ENCODE data around the gene NSMCE3. TPM values are rescaled to one million over a fixed set of nuclear protein-coding genes. Genes with fewer than 3 reads are reported as not detected.

Gene NSMCE3
- total and polyA plus RNA-seq, 4 donors = 2.3 to 3.3 (median 2.8) TPM

DNA sequence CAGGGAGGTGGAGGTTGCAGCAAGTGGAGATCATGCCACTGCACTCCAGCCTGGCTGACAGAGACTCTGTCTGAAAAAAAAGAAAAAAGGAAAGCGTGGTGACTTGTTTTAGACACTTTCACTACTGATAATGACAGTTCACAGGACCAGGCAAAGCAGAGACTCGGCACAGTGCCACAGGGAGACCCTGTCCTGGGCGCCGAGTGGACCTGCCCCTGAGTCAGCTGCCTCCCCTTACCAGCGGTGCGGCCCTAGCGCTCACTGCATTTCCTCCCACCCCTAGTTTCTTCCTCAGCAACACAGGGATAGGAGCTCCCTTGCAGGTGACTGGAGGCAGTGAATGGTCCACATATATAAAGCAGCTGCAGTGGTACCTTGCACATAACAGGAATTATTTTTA is 38.7 kb upstream of the NSMCE3 start:
- Histone ChIP-seq H3K9me3 (ENCODE audit: control insufficient read depth in 4 of 4, low read length in 3 of 4) (no peaks in the 10 kb centered on the region), H3K27ac (ENCODE audit: low read depth in 1 of 2, low read length in 2 of 2) (no peak overlapping the region), H3K4me1 (ENCODE audit: control insufficient read depth in 4 of 4, insufficient read depth in 4 of 4, low read length in 3 of 4) (no peaks in the 10 kb centered on the region), H3K27me3 (ENCODE audit: control insufficient read depth in 4 of 4, insufficient read depth in 4 of 4, low read length in 3 of 4) (peaks cover 0 to 9% (median 0%) of the 10 kb centered on the region in 4 donors), H3K9ac (ENCODE audit: low read depth in 1 of 2, low read length in 2 of 2) (no peak overlapping the region), H3K36me3 (ENCODE audit: control insufficient read depth in 4 of 4, insufficient read depth in 3 of 4, low read depth in 1 of 4, low read length in 3 of 4) (no peaks in the 10 kb centered on the region), H3K4me3 (ENCODE audit: low read depth in 1 of 3, low read length in 3 of 3) (no peak overlapping the region)
- TF ChIP-seq, protein P1, sequence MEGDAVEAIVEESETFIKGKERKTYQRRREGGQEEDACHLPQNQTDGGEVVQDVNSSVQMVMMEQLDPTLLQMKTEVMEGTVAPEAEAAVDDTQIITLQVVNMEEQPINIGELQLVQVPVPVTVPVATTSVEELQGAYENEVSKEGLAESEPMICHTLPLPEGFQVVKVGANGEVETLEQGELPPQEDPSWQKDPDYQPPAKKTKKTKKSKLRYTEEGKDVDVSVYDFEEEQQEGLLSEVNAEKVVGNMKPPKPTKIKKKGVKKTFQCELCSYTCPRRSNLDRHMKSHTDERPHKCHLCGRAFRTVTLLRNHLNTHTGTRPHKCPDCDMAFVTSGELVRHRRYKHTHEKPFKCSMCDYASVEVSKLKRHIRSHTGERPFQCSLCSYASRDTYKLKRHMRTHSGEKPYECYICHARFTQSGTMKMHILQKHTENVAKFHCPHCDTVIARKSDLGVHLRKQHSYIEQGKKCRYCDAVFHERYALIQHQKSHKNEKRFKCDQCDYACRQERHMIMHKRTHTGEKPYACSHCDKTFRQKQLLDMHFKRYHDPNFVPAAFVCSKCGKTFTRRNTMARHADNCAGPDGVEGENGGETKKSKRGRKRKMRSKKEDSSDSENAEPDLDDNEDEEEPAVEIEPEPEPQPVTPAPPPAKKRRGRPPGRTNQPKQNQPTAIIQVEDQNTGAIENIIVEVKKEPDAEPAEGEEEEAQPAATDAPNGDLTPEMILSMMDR (IDR thresholded peaks at IDR 0.05; ENCODE audit: low read depth, low read length, missing input control) = no peak
- no peak for TF ChIP-seq RAD21 (IDR thresholded peaks at IDR 0.05)
- TF ChIP-seq YY1 (IDR thresholded peaks at IDR 0.05) = no peak
- TF ChIP-seq FOXA1 (IDR thresholded peaks at IDR 0.05) = no peak
- no peak for TF ChIP-seq REST (IDR thresholded peaks at IDR 0.05)
- TF ChIP-seq NR2F2 (IDR thresholded peaks at IDR 0.05) = no peak
- no peak for TF ChIP-seq SP1 (IDR thresholded peaks at IDR 0.05)
- no peak for TF ChIP-seq GABPA (IDR thresholded peaks at IDR 0.05 in 1 of 2, conservative IDR thresholded peaks at IDR 0.05 in 1 of 2)
- no peak for TF ChIP-seq FOXA2 (IDR thresholded peaks at IDR 0.05)
- no peak for TF ChIP-seq EGR1 (IDR thresholded peaks at IDR 0.05; ENCODE audit: low read depth in 2 of 2)
- TF ChIP-seq, protein P2, sequence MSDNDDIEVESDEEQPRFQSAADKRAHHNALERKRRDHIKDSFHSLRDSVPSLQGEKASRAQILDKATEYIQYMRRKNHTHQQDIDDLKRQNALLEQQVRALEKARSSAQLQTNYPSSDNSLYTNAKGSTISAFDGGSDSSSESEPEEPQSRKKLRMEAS (IDR thresholded peaks at IDR 0.05) = no peak
- TF ChIP-seq HNF4G (IDR thresholded peaks at IDR 0.05) = no peak
- TF ChIP-seq JUND (IDR thresholded peaks at IDR 0.05) = no peak
- no peak for TF ChIP-seq HNF4A (conservative IDR thresholded peaks at IDR 0.05)
- TF ChIP-seq, protein P3, sequence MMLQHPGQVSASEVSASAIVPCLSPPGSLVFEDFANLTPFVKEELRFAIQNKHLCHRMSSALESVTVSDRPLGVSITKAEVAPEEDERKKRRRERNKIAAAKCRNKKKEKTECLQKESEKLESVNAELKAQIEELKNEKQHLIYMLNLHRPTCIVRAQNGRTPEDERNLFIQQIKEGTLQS (IDR thresholded peaks at IDR 0.05) = no peak
- no peak for TF ChIP-seq ZBTB33 (IDR thresholded peaks at IDR 0.05)
- TF ChIP-seq TAF1 (conservative IDR thresholded peaks at IDR 0.05) = no peak
- no peak for TF ChIP-seq RXRA (IDR thresholded peaks at IDR 0.05)
- no peak for DNase-seq (ENCODE audit: low spot score)
- WGBS = 80% methylated on average over 7 of the region's 7 CpGs
